Endothelial cell (in vitro differentiated cells): ENCODE results near the gene DDX54. TPM values are rescaled to one million over a fixed set of nuclear protein-coding genes. Genes with fewer than 3 reads are reported as not detected.

Experiments used
- DNase-seq: peaks from one replicate; pipeline ENCODE4 v3.0.0; 2021; ENCODE audit warnings: low spot score
- H3K27ac Mint-ChIP-seq: one replicate; pipeline ENCODE4 v1.8.0; 2021; ENCODE audit warnings: mixed read lengths, inconsistent platforms; ENCODE audit not compliant: unreplicated experiment
- H3K27me3 Mint-ChIP-seq: one replicate; pipeline ENCODE4 v1.8.0; 2021; ENCODE audit warnings: mild to moderate bottlenecking, moderate library complexity, mixed read lengths, inconsistent platforms; ENCODE audit not compliant: unreplicated experiment
- H3K36me3 Mint-ChIP-seq: one replicate; pipeline ENCODE4 v1.8.0; 2021; ENCODE audit warnings: mild to moderate bottlenecking, low read depth, mixed read lengths, inconsistent platforms; ENCODE audit not compliant: unreplicated experiment
- H3K4me1 Mint-ChIP-seq: one replicate; pipeline ENCODE4 v1.8.0; 2021; ENCODE audit warnings: mild to moderate bottlenecking, mixed read lengths, inconsistent platforms; ENCODE audit not compliant: unreplicated experiment
- H3K4me3 Mint-ChIP-seq: one replicate; pipeline ENCODE4 v1.8.0; 2021; ENCODE audit warnings: mild to moderate bottlenecking, mixed read lengths, inconsistent platforms; ENCODE audit not compliant: unreplicated experiment
- H3K9me3 Mint-ChIP-seq: one replicate; pipeline ENCODE4 v1.8.0; 2021; ENCODE audit warnings: mixed read lengths, inconsistent platforms; ENCODE audit not compliant: unreplicated experiment
- CTCF ChIP-seq: fragments of 200-600 bp; sonication (generic); IDR thresholded peaks from one replicate; pipeline ENCODE4 v1.5.0; 2021; ENCODE audit warnings: antibody characterized with exemption; ENCODE audit not compliant: unreplicated experiment
- total RNA-seq: library from RNA; stranded (reverse); fragmentation: NEBNext Ultra II Directional; extraction: Animal tissue kit (Norgen Biotek cat#: 25700); gene quantifications from one replicate; pipeline ENCODE4 v1.2.1, GENCODE V29; 2021; ENCODE audit not compliant: unreplicated experiment

Gene DDX54
- total RNA-seq, 1 donor from 2014 or later = 47.5 TPM

- Mint-ChIP-seq H3K4me3 (no peak overlapping the region), H3K27me3 (peaks cover 3% of the 10 kb centered on the region), H3K27ac (no peak overlapping the region), H3K9me3 (no peaks in the 10 kb centered on the region), H3K36me3 (peaks cover 45% of the 10 kb centered on the region), H3K4me1 (no peaks in the 10 kb centered on the region)
- DNase-seq = no peak
- TF ChIP-seq CTCF = no peak
Observed at GRCh38 chr12:113173081-113173698, 12.1 kb downstream of the DDX54 start.

GRCh38 chr12:113172185-113172584, 13.1 kb downstream of the DDX54 start:
- Mint-ChIP-seq H3K27me3 (peaks cover 1% of the 10 kb centered on the region), H3K27ac (no peak overlapping the region), H3K9me3 (no peaks in the 10 kb centered on the region), H3K4me1 (no peaks in the 10 kb centered on the region), H3K36me3 (peaks cover 36% of the 10 kb centered on the region), H3K4me3 (no peak overlapping the region)
- no peak for DNase-seq
- TF ChIP-seq CTCF = no peak

GRCh38 chr12:113171543-113171942, 13.7 kb downstream of the DDX54 start:
- no peak for TF ChIP-seq CTCF
- Mint-ChIP-seq H3K27me3 (no peaks in the 10 kb centered on the region), H3K4me1 (no peaks in the 10 kb centered on the region), H3K27ac (no peak overlapping the region), H3K9me3 (no peaks in the 10 kb centered on the region), H3K36me3 (peaks cover 29% of the 10 kb centered on the region), H3K4me3 (no peak overlapping the region)
- no peak for DNase-seq

GRCh38 chr12:113170926-113171325, 14.4 kb downstream of the DDX54 start:
- no peaks in the 10 kb centered on the region for H3K4me1 Mint-ChIP-seq
- no peak for TF ChIP-seq CTCF
- H3K36me3 Mint-ChIP-seq = peaks cover 31% of the 10 kb centered on the region
- no peaks in the 10 kb centered on the region for H3K9me3 Mint-ChIP-seq
- H3K4me3 Mint-ChIP-seq = peak overlapping the region; percentile 72
- no peak for DNase-seq
- H3K27me3 Mint-ChIP-seq = peaks cover 2% of the 10 kb centered on the region
- H3K27ac Mint-ChIP-seq = no peak overlapping the region

- Mint-ChIP-seq H3K27me3 (peaks cover 3% of the 10 kb centered on the region), H3K9me3 (no peaks in the 10 kb centered on the region), H3K4me3 (no peak overlapping the region), H3K4me1 (no peaks in the 10 kb centered on the region), H3K36me3 (peaks cover 33% of the 10 kb centered on the region), H3K27ac (no peak overlapping the region)
- TF ChIP-seq CTCF = no peak
- DNase-seq = no peak
Observed at GRCh38 chr12:113170457-113170856, 14.8 kb downstream of the DDX54 start.
